Endothelial cell of umbilical vein (primary cell): ENCODE data around the gene CAMTA1. TPM values are rescaled to one million over a fixed set of nuclear protein-coding genes. Genes with fewer than 3 reads are reported as not detected.

Source experiments
- BruUV-seq: library from RNA; stranded (reverse); fragments of 400-500 nt; replicated peaks from 2 replicates; lab custom pipeline; 2021; lab: Mats Ljungman, UMichigan
- CTCF ChIA-PET: fragments of 300-600, 350-600 bp; sonication (Branson Sonifier 250); formaldehyde crosslinking; loops from one replicate; lab custom pipeline; 2021; ENCODE audit warnings: antibody characterized with exemption, inconsistent platforms; lab: Charles Lee
- POLR2A ChIA-PET: fragments of 300-600, 350-600 bp; sonication (Branson Sonifier 250); formaldehyde crosslinking; loops from one replicate; lab custom pipeline; 2021; ENCODE audit warnings: antibody characterized with exemption, inconsistent platforms; lab: Charles Lee
- DNase-seq: peaks from one replicate; pipeline ENCODE4 v3.0.0-alpha.2; 2011; ENCODE audit warnings: low read depth, low spot score
- FAIRE-seq: peaks from 2 replicates; lab custom pipeline; 2011; peaks lifted over from hg19 to GRCh38; lab: Jason Lieb, UNC
- H2AFZ ChIP-seq: 2 replicates; pipeline ENCODE4 v1.6.0; 2012; ENCODE audit warnings: low read depth, low read length, control low read depth, inconsistent platforms
- H3K27ac ChIP-seq: 2 replicates; pipeline ENCODE4 v1.5.1; 2011; ENCODE audit warnings: low read depth, mild to moderate bottlenecking, control low read depth, low read length, moderate library complexity; ENCODE audit not compliant: insufficient read depth
- H3K27me3 ChIP-seq, 2 experiments: 2 replicates each; pipeline versions ENCODE4 v1.6.0 to v1.6.1; 2011; ENCODE audit warnings: low read length in 2 of 2, mixed read lengths in 1 of 2; ENCODE audit not compliant: control insufficient read depth in 2 of 2, insufficient read depth in 2 of 2
- H3K36me3 ChIP-seq, 2 experiments: 2 replicates in 1 of 2; 3 replicates in 1 of 2; pipeline ENCODE4 v1.5.1; 2011; ENCODE audit warnings: low read length in 2 of 2, mild to moderate bottlenecking in 1 of 2, moderate library complexity in 1 of 2; ENCODE audit not compliant: control insufficient read depth in 2 of 2, insufficient read depth in 2 of 2; ENCODE audit errors: extremely low read depth in 1 of 2
- H3K4me1 ChIP-seq: 3 replicates; pipeline ENCODE4 v1.5.1; 2011; ENCODE audit warnings: mild to moderate bottlenecking, low read length; ENCODE audit not compliant: control insufficient read depth, insufficient read depth; ENCODE audit errors: extremely low read depth
- H3K4me2 ChIP-seq: 2 replicates; pipeline ENCODE4 v1.6.1; 2011; ENCODE audit warnings: low read length, control low read depth, mixed read lengths; ENCODE audit not compliant: insufficient read depth
- H3K4me3 ChIP-seq, 3 experiments: fragments of 200-600 bp in 1 of 3; sonication (generic), shearing (Covaris generic) in 1 of 3; replicated peaks in 1 of 3; 2 replicates each; pipeline ENCODE4 v1.5.1; 2011 to 2016; ENCODE audit warnings: control low read depth in 3 of 3, low read length in 3 of 3, mild to moderate bottlenecking in 2 of 3, inconsistent platforms in 1 of 3, low read depth in 1 of 3, moderate library complexity in 1 of 3; ENCODE audit not compliant: insufficient read depth in 1 of 3
- H3K79me2 ChIP-seq: 2 replicates; pipeline ENCODE4 v1.6.0; 2012; ENCODE audit warnings: low read length, inconsistent platforms; ENCODE audit not compliant: control insufficient read depth, insufficient read depth
- H3K9ac ChIP-seq: replicated peaks from 2 replicates; pipeline ENCODE3; 2011; ENCODE audit warnings: low read length, control low read depth; ENCODE audit not compliant: insufficient read depth; ENCODE audit errors: extremely low read depth
- H3K9me1 ChIP-seq: replicated peaks from 3 replicates; pipeline ENCODE4 v1.6.0; 2011; ENCODE audit warnings: mild to moderate bottlenecking, low read length; ENCODE audit not compliant: control insufficient read depth, insufficient read depth; ENCODE audit errors: extremely low read depth
- H3K9me3 ChIP-seq: replicated peaks from 2 replicates; pipeline ENCODE4 v1.5.1; 2012; ENCODE audit warnings: low read length, inconsistent platforms; ENCODE audit not compliant: control insufficient read depth, insufficient read depth
- H4K20me1 ChIP-seq: replicated peaks from 2 replicates; pipeline ENCODE3; 2011; ENCODE audit warnings: mild to moderate bottlenecking, low read length; ENCODE audit not compliant: control insufficient read depth, insufficient read depth; ENCODE audit errors: extremely low read depth
- CTCF ChIP-seq, 2 donors: IDR thresholded peaks; 1 replicate in 1 of 2; 2 replicates in 1 of 2; pipeline ENCODE4 v1.5.1; 2011; ENCODE audit warnings: low read length in 2 of 2, mild to moderate bottlenecking in 2 of 2, moderate library complexity in 2 of 2, control low read depth in 1 of 2, inconsistent platforms in 1 of 2, low read depth in 1 of 2; ENCODE audit not compliant: insufficient read depth in 1 of 2; ENCODE audit errors: extremely low read depth in 1 of 2
- EZH2 ChIP-seq: IDR thresholded peaks from 2 replicates; pipeline ENCODE4 v1.6.1; 2012; ENCODE audit warnings: borderline replicate concordance, low read depth, mild to moderate bottlenecking, moderate library complexity, low read length, inconsistent platforms; ENCODE audit not compliant: severe bottlenecking
- FOS ChIP-seq: IDR thresholded peaks from 2 replicates; pipeline ENCODE4 v1.6.1; 2011; ENCODE audit warnings: mild to moderate bottlenecking, low read length, moderate library complexity, borderline replicate concordance; ENCODE audit not compliant: insufficient read depth
- GATA2 ChIP-seq: IDR thresholded peaks from 2 replicates; pipeline ENCODE4 v1.7.0; 2011; ENCODE audit warnings: low read depth, mild to moderate bottlenecking, moderate library complexity, mixed read lengths, low read length; ENCODE audit not compliant: insufficient read length, insufficient read depth
- JUN ChIP-seq: IDR thresholded peaks from 2 replicates; pipeline ENCODE4 v1.6.1; 2011; ENCODE audit warnings: borderline replicate concordance, low read depth; ENCODE audit not compliant: insufficient read length, insufficient read depth
- MYC ChIP-seq: IDR thresholded peaks from one replicate; pipeline ENCODE4 v1.6.1; 2011; ENCODE audit warnings: mild to moderate bottlenecking, low read depth, low read length
- POLR2A ChIP-seq: IDR thresholded peaks from 2 replicates; pipeline ENCODE4 v1.6.1; 2012; ENCODE audit warnings: low read depth, mild to moderate bottlenecking, control low read depth, low read length
- POLR2AphosphoS5 ChIP-seq: IDR thresholded peaks from 2 replicates; pipeline ENCODE4 v1.6.1; 2012; ENCODE audit warnings: low read depth, mild to moderate bottlenecking, control low read depth, low read length, moderate library complexity; ENCODE audit not compliant: insufficient read depth
- dilution Hi-C: fragments of 300-500 bp; cut with MboI; formaldehyde crosslinking; loops from one replicate; pipeline ENCODE4 v1.15.0; 2019; ENCODE audit warnings: low sequenced_read_pairs; ENCODE audit not compliant: extremely low pct_ligation_motif_present
- intact Hi-C: fragments of 100-400 bp; cut with micrococcal nuclease; formaldehyde crosslinking; loops from one replicate; pipeline ENCODE4 v1.10.0; 2022
- polyA plus RNA-seq, 4 experiments: library from polyadenylated mRNA; depleted of rRNA in 3 of 4; stranded (reverse) in 3 of 4; unstranded in 1 of 4; fragments of >200 nt; gene quantifications; 2 replicates each; pipeline versions ENCODE4 v1.2.1 to v1.2.3, GENCODE V29; 2011 to 2012; ENCODE audit warnings: missing spikeins in 1 of 4
- total RNA-seq: library from RNA; stranded (reverse); gene quantifications from 2 replicates; pipeline ENCODE4 v1.2.3, GENCODE V29; 2021
- TF ChIP-seq, protein P1 (sequence below): IDR thresholded peaks from 2 replicates; pipeline ENCODE4 v1.6.1; 2011; ENCODE audit not compliant: insufficient read depth, insufficient read length

Gene CAMTA1
- total and polyA plus RNA-seq, 2 donors (not counting 3 experiments of a cell fraction or from before 2014, with no cell fraction given), result 50.8 to 92.7 TPM

DNA sequence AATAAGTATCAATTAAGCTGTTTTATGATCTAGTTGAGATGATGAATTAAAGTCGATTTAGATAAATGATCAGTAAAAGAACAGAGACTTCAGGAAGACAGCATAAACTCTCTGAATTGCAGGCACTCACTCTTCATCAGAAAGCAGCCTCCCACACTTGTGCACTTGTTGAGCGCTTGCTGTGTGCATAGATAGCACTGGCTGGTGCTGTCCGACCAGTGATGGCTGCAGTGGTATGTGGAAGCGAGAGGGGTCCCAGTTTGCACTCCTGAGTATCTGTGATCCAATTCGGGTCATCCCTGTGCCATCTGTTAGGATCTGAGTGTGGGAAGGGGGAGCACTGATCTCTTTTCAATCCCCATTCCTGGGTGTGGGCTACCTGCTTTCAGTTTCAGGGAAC lies 137.8 kb downstream of the CAMTA1 start:
- dilution Hi-C loops (no loop called here), intact Hi-C loops (no loop called here)
- H3K79me2 ChIP-seq, result no peaks in the 10 kb centered on the region
- no peak overlapping the region for H3K9ac ChIP-seq
- FAIRE-seq (no peak), DNase-seq (no peak)
- H3K36me3 ChIP-seq, result no peaks in the 10 kb centered on the region
- H3K27me3 ChIP-seq, result no peaks in the 10 kb centered on the region
- ChIA-PET CTCF (no interaction called here), POLR2A (no interaction called here)
- no peaks in the 10 kb centered on the region for H3K9me1 ChIP-seq
- no peak overlapping the region for H2AFZ ChIP-seq
- H3K4me1 ChIP-seq, result no peaks in the 10 kb centered on the region
- no peaks in the 10 kb centered on the region for H3K9me3 ChIP-seq
- no peak overlapping the region for H3K27ac ChIP-seq
- H3K4me3 ChIP-seq, result no peak overlapping the region
- TF ChIP-seq, protein P1, sequence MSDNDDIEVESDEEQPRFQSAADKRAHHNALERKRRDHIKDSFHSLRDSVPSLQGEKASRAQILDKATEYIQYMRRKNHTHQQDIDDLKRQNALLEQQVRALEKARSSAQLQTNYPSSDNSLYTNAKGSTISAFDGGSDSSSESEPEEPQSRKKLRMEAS, result no peak
- TF ChIP-seq POLR2A, result no peak
- TF ChIP-seq GATA2, result no peak
- no peak for TF ChIP-seq POLR2AphosphoS5
- no peak for TF ChIP-seq EZH2
- no peak for TF ChIP-seq JUN
- TF ChIP-seq CTCF (IDR thresholded peaks at IDR 0.05; ENCODE audit: extremely low read depth in 1 of 2, insufficient read depth in 1 of 2, low read depth in 1 of 2, low read length in 2 of 2), result no peak
- no peak for TF ChIP-seq MYC
- TF ChIP-seq FOS, result no peak
- no peak overlapping the region for H3K4me2 ChIP-seq
- no peaks in the 10 kb centered on the region for H4K20me1 ChIP-seq
- BruUV-seq, result no TSS peak
